Spinal cord (tissue), 10 donors: ENCODE results near the gene ASAP2. TPM values are rescaled to one million over a fixed set of nuclear protein-coding genes. Genes with fewer than 3 reads are reported as not detected.

Experiments used
- DNase-seq, 6 donors: peaks; one replicate each; pipeline versions ENCODE4 v3.0.0 to v3.0.0-alpha.2; 2013 to 2015; ENCODE audit warnings: low spot score in 6 of 6, low read depth in 4 of 6
- H3K27ac ChIP-seq: one replicate; pipeline ENCODE4 v1.5.1; 2013; ENCODE audit warnings: low read depth, low read length, control low read depth
- H3K27me3 ChIP-seq: one replicate; pipeline ENCODE4 v1.6.1; 2013; ENCODE audit warnings: low read length; ENCODE audit not compliant: control insufficient read depth, insufficient read depth
- H3K36me3 ChIP-seq: one replicate; pipeline ENCODE4 v1.6.1; 2013; ENCODE audit warnings: low read length; ENCODE audit not compliant: control insufficient read depth, insufficient read depth
- H3K4me1 ChIP-seq: one replicate; pipeline ENCODE4 v1.6.1; 2013; ENCODE audit warnings: low read length; ENCODE audit not compliant: control insufficient read depth, insufficient read depth
- H3K4me3 ChIP-seq: one replicate; pipeline ENCODE4 v1.5.1; 2013; ENCODE audit warnings: low read depth, low read length, control low read depth
- H3K9me3 ChIP-seq: one replicate; pipeline ENCODE4 v1.6.1; 2013; ENCODE audit warnings: low read length; ENCODE audit not compliant: control insufficient read depth, insufficient read depth
- WGBS: methylation state at CpG from one replicate; pipeline ENCODE4 v1.1.5; 2013; ENCODE audit warnings: missing lambda C conversion rate; ENCODE audit not compliant: insufficient coverage; 5-methylcytosine and 5-hydroxymethylcytosine counted together
- polyA plus RNA-seq, 2 donors: library from polyadenylated mRNA; unstranded; fragments of 120-200 nt; gene quantifications; one replicate each; pipeline ENCODE4 v1.2.1, GENCODE V29; 2013; ENCODE audit not compliant: insufficient read length in 2 of 2
- total RNA-seq, 2 donors: library from RNA; depleted of rRNA in 1 of 2; stranded (reverse); fragments of 120-200 nt in 1 of 2; fragments of >200 nt in 1 of 2; gene quantifications; one replicate each; pipeline versions ENCODE4 v1.2.3 to v1.2.4, GENCODE V29; 2013 to 2014
- donor health status: healthy.

ASAP2 gene
- total and polyA plus RNA-seq, 4 donors, result 30.4 to 48.6 (median 32.5) TPM

DNA sequence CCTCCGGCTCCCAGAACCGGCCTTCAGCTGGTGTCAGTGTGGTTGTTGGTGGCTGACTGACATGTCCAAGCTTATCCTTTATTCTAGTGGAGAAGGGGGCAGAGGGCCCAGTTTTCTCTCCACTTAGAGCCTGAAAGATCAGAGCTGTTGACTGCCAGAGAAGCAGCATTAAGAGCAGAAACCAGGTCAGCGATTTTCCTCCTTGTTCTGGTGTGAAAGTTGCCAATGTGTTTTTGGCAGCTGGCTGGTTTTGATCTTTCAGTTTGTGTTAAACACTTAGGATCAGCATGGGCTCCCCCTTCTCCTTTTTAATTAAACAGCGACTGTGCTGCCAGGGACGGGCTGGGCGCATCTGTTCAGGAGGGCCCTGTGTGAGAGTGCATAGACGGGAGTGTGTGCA, 100.9 kb downstream of the ASAP2 start:
- DNase-seq, result peak in 3 of 6 donors; percentile 15 to 76 (median 63)
- WGBS, result 41% methylated on average over 5 of the region's 7 CpGs
- no peak overlapping the region for H3K27ac ChIP-seq
- no peak overlapping the region for H3K4me3 ChIP-seq
- H3K9me3 ChIP-seq, result no peaks in the 10 kb centered on the region
- H3K36me3 ChIP-seq, result peaks cover 4% of the 10 kb centered on the region
- H3K4me1 ChIP-seq, result peaks cover 42% of the 10 kb centered on the region
- no peaks in the 10 kb centered on the region for H3K27me3 ChIP-seq

DNA sequence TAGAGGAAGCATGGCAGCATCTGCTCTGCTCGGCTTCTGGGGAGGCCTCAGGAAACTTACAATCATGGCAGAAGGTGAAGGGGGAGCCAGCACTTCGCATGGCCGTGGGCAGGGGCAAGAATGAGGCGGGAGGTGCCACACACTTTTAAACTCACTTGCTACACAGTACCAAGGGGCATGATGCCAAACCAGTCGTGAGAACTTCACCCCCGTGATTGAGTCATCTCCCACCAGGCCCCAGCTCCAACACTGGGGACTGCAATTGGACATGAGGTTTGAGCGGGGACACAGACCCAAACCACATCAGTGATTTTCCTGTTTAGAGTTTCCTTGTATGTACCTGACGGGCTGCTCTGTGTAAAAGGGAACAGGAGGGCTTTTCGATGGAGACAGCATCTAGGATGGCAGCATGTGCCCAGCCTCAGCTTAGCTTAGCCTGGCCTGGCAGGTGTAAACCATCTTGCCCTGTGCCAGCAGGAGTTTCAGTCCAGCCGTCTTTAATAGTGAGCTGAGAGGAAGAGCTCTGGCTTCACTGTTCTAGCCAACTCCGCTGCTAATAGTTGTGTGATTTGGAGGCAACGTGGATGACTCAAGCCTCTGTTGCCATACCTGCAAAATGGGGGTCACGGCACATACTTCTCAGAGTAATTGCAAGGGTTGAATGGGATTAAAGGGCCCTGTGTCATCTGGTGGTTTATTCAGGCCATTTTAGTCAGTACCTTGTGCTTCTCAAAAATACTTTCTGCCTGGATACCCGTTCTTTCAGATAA, 101.8 kb downstream of the ASAP2 start:
- H3K27ac ChIP-seq, result no peak overlapping the region
- H3K4me3 ChIP-seq, result no peak overlapping the region
- no peak for DNase-seq
- H3K9me3 ChIP-seq, result no peaks in the 10 kb centered on the region
- H3K27me3 ChIP-seq, result no peaks in the 10 kb centered on the region
- WGBS, result 94% methylated on average over 6 of the region's 14 CpGs
- peaks cover 42% of the 10 kb centered on the region for H3K4me1 ChIP-seq
- peaks cover 4% of the 10 kb centered on the region for H3K36me3 ChIP-seq

DNA sequence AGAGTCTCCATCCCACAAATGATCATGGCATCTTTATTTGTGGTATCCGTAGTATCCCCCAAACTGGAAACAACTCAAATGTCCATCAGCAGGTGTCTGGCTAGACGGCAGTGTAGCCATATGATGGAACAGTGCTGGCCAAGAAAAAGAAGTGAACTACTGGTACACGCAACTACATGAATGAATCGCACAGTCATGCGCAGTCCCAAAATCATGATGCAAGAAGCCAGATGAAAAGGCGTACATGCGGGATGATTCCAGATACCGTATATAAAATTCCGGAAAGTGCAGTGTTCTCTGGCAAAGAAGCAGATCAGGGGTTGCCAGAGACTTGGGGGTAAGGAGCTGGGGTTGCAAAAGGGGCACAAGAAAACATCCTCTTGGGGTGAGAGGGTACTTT, 102.5 kb downstream of the ASAP2 start:
- peaks cover 37% of the 10 kb centered on the region for H3K4me1 ChIP-seq

DNA sequence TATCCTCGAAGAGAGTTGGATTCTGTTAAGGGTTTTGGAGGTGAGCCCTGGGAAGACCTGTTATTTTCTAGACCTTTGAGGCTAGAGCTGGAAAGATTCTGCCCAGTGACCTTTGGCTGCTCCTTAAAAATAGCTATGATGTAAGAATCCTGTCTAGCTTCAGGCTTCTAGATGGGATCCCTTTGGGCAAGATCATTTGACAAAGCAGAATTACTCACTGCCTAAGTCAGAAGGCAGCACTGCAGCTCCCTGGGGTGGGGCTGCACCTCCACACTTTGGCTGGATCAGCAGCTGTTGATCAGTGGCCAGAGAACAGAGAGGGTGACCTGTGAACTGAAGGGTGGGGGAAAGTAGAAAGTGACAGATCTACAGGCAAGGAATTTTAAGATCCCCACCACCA, 103.8 kb downstream of the ASAP2 start:
- H3K9me3 ChIP-seq, result no peaks in the 10 kb centered on the region
- H3K27ac ChIP-seq, result peak overlapping the region; percentile 54
- H3K27me3 ChIP-seq, result no peaks in the 10 kb centered on the region
- DNase-seq, result no peak
- 75% methylated on average over 1 of the region's 1 CpG for WGBS
- no peak overlapping the region for H3K4me3 ChIP-seq
- H3K4me1 ChIP-seq, result peaks cover 37% of the 10 kb centered on the region
- peaks cover 4% of the 10 kb centered on the region for H3K36me3 ChIP-seq

More for the DNA sequence above, 102.5 kb downstream of the ASAP2 start:
- no peaks in the 10 kb centered on the region for H3K27me3 ChIP-seq
- no peak overlapping the region for H3K27ac ChIP-seq
- 73% methylated on average over 9 of the region's 9 CpGs for WGBS
- DNase-seq, result no peak
- H3K4me3 ChIP-seq, result no peak overlapping the region
- H3K36me3 ChIP-seq, result peaks cover 4% of the 10 kb centered on the region
- H3K9me3 ChIP-seq, result no peaks in the 10 kb centered on the region

DNA sequence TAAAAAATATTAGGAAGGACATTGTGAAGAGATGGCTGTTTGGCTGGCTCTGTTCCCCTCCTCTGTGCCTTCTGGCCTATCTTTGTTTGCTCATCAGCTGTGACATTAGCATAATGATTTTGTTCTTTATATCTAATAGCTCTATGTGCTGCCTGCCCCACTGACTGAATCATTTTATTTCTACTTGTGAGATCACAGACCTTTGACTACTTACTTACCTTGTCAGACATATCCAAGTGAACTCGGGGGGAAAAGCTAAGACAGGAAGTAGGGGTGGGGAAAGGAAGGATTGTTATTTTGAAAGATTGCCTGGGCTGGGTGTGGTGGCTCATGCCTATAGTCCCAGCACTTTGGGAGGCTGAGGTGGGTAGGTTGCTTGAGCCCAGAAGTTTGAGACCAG, 104.2 kb downstream of the ASAP2 start:
- peak in 1 of 6 donors; percentile 26 for DNase-seq
- Histone ChIP-seq H3K36me3 (peaks cover 4% of the 10 kb centered on the region), H3K4me3 (no peak overlapping the region), H3K27me3 (no peaks in the 10 kb centered on the region), H3K27ac (peak overlapping the region; percentile 54), H3K4me1 (peaks cover 37% of the 10 kb centered on the region), H3K9me3 (no peaks in the 10 kb centered on the region)
- WGBS, result no CpG with 5 or more reads among the region's 1 CpG

DNA sequence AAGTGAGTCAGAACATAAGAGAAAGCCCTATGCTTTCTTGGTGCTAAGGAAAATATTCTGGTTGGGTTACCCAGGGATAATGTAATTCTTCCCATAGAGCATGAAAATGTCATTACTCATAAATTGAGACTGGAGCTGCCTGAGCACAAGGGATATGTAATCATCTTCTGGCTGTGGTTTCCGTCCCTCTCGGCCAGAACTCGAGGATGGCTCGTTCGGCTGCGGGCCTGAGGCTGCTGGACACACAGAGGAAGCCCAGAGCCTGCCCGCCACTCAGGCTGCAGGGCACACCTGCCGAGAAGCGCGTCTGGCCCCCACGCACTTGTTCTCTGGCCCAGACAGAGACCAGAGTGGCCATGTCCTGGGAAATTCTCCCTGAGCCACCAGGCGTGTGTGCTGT, 104.9 kb downstream of the ASAP2 start:
- Histone ChIP-seq H3K27ac (no peak overlapping the region), H3K9me3 (no peaks in the 10 kb centered on the region), H3K4me3 (no peak overlapping the region), H3K36me3 (peaks cover 4% of the 10 kb centered on the region), H3K27me3 (no peaks in the 10 kb centered on the region), H3K4me1 (peaks cover 33% of the 10 kb centered on the region)
- 65% methylated on average over 12 of the region's 12 CpGs for WGBS
- DNase-seq, result peak in 1 of 6 donors; percentile 66

DNA sequence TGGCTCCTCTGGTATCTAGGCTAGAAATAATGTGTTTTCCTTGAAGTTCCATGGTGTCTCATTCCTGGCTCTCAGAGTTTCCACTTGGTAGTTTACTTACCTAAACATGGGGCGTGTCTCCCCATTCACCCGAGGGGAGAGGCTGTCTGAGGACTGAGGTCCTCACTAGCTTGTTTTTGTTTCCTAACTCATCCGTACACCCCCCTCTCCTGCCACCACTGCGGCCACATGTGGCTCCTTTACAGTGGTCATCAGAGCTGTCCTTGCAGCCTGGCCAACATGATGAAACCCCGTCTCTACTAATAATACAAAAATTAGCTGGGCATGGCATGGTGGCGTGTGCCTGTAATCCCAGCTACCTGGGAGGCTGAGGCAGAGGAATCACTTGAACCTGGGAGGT, 106.0 kb downstream of the ASAP2 start:
- Histone ChIP-seq H3K36me3 (peaks cover 11% of the 10 kb centered on the region), H3K27me3 (no peaks in the 10 kb centered on the region), H3K4me1 (peaks cover 22% of the 10 kb centered on the region), H3K4me3 (no peak overlapping the region), H3K9me3 (no peaks in the 10 kb centered on the region), H3K27ac (no peak overlapping the region)
- no CpG with 5 or more reads among the region's 6 CpGs for WGBS
- no peak for DNase-seq

DNA sequence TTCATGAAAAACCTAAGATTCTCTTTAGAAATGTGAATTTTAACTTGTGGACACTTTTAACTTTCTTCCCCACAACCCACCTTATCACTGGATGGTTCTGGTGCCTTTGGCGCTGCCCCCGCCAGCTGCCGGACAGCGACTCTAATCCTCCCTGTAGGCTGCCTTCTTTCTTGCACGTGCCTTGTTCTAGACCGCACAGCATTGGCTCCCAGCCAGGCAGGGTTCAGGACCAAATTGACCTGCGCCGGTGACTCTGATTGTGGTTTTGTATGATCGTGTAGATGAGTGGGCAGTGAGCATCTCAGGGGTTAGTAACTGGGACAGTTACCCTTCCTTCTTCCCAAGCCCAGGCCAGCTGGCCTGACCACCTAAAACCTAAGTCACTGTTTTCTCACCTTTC, 106.8 kb downstream of the ASAP2 start:
- Histone ChIP-seq H3K36me3 (peaks cover 11% of the 10 kb centered on the region), H3K27me3 (no peaks in the 10 kb centered on the region), H3K4me1 (peaks cover 14% of the 10 kb centered on the region), H3K9me3 (no peaks in the 10 kb centered on the region), H3K4me3 (no peak overlapping the region), H3K27ac (no peak overlapping the region)
- no peak for DNase-seq
- WGBS, result 96% methylated on average over 4 of the region's 9 CpGs

DNA sequence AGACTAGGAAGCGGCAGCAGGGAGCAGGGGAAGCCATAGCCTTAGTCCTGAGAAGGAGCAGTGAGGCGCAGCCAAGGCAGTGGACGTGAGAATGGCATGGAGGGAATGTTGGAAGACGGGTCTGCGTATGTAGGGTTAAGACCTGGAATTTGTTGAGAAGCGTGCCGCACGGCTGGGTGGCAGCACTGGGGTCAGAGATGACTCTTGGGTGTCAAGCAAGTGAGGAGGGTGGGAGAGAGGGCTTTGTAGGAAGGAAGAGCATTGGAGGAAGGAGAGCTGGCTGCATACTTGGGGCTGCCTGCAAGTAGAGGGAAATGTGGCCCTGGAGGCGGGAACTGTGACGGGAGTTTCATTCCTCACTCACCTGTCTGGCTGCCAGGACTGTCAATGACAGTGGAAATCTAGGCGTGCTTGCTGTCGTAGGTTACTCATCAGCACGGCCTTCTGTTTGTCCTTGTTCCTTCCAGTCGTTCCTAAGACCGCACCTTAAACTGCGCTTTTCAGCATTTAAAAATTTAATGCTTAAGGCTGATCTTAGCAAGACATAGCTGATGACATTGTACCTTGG, 108.8 kb downstream of the ASAP2 start:
- Histone ChIP-seq H3K27ac (no peak overlapping the region), H3K36me3 (peaks cover 19% of the 10 kb centered on the region), H3K27me3 (no peaks in the 10 kb centered on the region), H3K9me3 (no peaks in the 10 kb centered on the region), H3K4me1 (peaks cover 20% of the 10 kb centered on the region), H3K4me3 (no peak overlapping the region)
- no peak for DNase-seq
- WGBS, result 91% methylated on average over 14 of the region's 16 CpGs

DNA sequence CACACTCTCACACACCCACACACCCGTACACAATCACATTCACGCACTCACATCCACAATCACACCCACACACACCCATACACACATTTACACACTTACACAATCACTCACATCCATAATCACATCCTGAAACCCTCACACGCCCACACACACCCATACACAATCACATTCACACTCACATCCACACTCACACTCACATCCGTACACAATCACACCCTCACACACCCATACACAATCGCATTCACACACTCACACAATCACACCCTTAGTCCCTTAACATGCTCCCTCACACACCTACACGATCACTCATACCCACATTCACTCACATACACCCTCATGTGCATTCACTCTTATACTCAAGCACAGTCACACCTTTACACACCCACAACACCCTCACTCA, 110.9 kb downstream of the ASAP2 start:
- H3K27me3 ChIP-seq, result no peaks in the 10 kb centered on the region
- peaks cover 15% of the 10 kb centered on the region for H3K36me3 ChIP-seq
- H3K4me3 ChIP-seq, result no peak overlapping the region
- H3K4me1 ChIP-seq, result peaks cover 11% of the 10 kb centered on the region
- H3K9me3 ChIP-seq, result no peaks in the 10 kb centered on the region
- no peak for DNase-seq
- H3K27ac ChIP-seq, result no peak overlapping the region
- 100% methylated on average over 6 of the region's 6 CpGs for WGBS
